ENCODE measurements around the gene BEND5. TPM values are rescaled to one million over a fixed set of nuclear protein-coding genes. Genes with fewer than 3 reads are reported as not detected.

BEND5 gene, protein sequence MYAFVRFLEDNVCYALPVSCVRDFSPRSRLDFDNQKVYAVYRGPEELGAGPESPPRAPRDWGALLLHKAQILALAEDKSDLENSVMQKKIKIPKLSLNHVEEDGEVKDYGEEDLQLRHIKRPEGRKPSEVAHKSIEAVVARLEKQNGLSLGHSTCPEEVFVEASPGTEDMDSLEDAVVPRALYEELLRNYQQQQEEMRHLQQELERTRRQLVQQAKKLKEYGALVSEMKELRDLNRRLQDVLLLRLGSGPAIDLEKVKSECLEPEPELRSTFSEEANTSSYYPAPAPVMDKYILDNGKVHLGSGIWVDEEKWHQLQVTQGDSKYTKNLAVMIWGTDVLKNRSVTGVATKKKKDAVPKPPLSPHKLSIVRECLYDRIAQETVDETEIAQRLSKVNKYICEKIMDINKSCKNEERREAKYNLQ
- not detected in 2 replicates for total RNA-seq (2014; rRNA removed; shearing (Covaris generic))

GRCh38 chr1:48776393-48777218 lies at the start of gene BEND5:
Gene BEND5, minus strand, starts transcription at chr1:48776891. Its CDS starts 60 bp downstream, at chr1:48776831.
- no peak for DNase-seq (ENCODE audit: low spot score)

DNA sequence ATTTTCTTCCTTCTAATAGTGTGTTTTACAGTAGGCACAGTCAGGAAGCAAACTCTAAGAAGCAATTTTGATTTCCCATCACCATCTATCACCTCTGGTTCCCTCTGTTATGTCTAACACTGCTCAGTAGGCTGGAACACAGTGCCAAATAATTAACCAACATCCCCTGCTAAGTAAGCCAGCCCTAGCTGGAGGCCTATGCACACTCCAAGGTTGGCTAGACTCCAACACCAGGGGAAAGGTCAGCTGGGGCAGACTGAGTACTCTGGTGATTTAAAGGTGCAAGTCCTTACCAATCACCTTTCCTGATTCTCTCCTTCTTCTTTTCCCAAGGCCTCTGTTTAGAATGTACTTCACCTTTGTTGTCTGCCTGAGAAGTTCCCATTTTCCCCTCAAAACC lies 46.5 kb upstream of the BEND5 start:
- no peak for DNase-seq (ENCODE audit: low spot score)

- DNase-seq (ENCODE audit: low spot score) = no peak
Measured at GRCh38 chr1:48820491-48820890, 43.8 kb upstream of the BEND5 start.

DNA sequence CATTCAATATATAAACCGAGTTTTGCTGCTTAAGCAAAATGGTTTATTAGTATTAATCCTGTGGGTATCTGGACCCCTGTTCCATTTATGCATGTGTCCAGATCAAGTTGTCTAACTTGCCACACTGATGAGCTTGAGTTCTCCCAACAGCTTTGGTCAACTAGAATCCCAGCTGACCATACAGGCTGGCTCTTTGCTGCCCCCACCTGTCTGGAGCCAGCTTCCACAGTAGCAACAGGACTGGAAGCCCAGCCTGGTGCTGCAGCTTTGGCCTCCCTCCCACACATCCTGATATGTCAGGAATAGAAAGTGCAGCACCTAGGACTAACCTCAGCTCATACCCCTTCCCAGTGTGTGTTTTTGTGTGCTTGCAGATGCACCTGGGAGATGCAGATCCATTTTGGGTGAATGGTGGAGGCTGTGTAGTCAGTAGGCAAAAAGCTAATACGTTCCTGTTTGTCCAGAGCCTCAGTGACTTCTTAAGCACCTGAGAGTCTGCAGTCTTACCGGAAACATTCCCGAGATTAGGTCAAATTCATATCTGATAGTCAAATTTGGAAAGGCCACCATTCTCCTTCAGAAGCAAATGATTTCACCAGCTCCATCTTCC lies 40.9 kb upstream of the BEND5 start:
- peak; percentile 71 for DNase-seq (ENCODE audit: low spot score)

DNA sequence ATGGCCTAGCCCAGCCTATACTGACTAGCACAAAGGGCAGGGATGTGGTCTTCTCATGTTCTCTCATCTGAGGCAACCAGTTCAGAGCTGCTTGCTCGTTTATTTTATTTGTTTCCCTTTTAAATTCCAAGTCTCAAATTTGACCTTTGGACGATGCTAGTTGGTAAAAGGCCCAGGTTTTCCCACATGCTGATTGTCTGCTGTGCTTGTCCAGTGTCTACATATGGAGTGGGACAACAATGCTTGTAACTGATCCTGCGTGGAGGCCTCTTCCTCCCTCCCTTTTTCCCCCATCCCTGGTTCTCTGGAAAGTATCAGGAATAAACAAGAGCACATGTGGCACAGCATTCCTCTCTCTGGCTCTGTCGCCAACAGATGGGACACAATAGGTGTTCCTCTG lies 34.0 kb upstream of the BEND5 start:
- no peak for DNase-seq (ENCODE audit: low spot score)

GRCh38 chr1:48808496-48808895 lies 31.8 kb upstream of the BEND5 start:
- no peak for DNase-seq (ENCODE audit: low spot score)

DNA sequence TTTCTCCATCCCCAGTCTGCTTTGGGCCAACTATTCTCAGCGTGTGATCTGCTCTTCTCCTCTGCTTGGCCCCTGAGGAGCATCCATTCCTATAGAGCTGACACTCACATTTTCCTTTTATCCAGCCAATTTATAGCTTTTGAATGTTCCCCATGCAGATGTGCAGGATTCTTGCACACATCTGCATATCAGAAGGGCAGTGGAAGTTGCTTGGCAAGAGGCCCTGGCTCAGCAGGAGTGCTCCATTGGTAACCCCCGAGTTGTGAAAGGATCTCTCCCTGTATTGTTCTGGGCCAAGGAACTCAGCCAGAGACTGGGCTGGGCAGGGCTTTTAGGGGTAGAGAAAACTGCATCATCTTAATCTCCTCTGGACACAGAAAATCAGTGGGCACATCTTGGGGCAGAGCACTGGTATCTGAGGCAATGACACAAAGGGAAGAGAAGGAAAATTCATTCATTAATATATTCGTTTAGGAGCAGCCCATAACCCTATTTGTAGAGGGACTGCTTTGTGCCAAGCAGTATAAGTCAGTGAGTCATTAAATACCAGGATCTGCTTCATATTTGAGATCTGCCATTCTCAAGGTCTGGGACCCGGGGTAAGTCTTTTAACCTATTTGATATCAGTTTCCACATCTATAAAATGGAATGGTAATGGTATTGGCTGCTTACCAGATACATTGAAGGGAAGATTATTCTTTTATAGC lies 31.0 kb upstream of the BEND5 start:
- DNase-seq (ENCODE audit: low spot score) = no peak

- no peak for DNase-seq (ENCODE audit: low spot score)
Measured at GRCh38 chr1:48803474-48803873, 26.8 kb upstream of the BEND5 start.

DNA sequence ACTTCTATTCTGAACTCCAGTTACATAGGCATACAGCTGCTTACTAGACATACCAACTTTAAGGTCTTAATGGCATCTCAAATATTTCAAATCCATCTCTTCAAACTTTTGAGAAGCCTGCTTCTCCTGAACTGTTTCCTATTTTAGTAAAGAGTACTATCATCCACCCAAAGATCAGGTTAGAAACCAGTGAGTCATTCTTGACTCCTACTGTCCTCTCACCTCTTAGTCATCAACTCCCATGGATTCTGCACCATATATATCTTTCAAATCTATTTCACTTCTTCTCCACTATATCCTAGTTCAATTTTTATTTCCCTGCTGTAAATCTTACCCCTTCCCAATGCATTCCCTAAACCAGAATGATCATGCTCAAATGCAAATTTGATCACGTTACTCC lies 18.1 kb upstream of the BEND5 start:
- DNase-seq (ENCODE audit: low spot score) = no peak

GRCh38 chr1:48793863-48794262 lies 17.2 kb upstream of the BEND5 start:
- DNase-seq (ENCODE audit: low spot score) = no peak

DNA sequence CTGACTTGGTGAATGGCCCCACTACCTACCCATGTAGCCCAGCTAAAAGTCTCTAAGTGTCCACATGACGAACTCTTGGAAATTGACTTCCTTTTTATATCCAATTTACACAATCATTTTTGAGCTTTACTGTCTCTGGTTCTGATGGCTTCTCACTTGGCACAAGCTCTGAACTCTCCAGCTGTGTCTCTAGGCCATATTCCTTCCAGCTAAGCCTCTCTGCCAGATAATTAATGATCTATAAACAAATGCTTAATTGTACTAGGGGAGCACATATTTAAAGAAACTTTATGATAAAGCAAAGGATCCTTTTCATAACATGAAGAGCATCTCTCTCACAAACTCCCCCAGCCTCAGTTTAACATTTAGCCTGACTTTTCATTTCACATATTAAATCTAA lies 16.3 kb upstream of the BEND5 start:
- DNase-seq (ENCODE audit: low spot score) = no peak

DNA sequence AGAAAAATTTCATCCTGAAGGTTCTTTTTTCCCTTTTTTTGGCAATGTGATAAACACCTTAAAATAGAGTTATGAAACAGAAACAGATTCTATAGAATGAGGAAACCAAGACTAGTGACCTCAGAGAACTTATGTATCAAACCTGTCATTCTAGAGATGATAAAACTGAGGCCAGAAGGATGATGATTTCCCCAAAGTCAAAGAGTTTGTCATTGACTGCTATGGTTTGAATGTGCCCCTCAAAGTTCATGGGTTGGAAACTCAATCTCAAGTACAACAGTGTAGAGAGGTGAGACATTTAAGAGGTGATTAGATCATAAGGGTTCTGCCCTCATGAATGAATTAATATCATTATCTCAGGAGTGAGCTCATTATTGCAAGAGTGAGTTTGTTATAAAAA lies 13.7 kb upstream of the BEND5 start:
- DNase-seq (ENCODE audit: low spot score) = no peak

- DNase-seq (ENCODE audit: low spot score) = no peak
Measured at GRCh38 chr1:48789903-48790302, 13.2 kb upstream of the BEND5 start.

- no peak for DNase-seq (ENCODE audit: low spot score)
Measured at GRCh38 chr1:48785869-48786268, 9.2 kb upstream of the BEND5 start.

GRCh38 chr1:48784301-48784700 lies 7.6 kb upstream of the BEND5 start:
- no peak for DNase-seq (ENCODE audit: low spot score)

DNA sequence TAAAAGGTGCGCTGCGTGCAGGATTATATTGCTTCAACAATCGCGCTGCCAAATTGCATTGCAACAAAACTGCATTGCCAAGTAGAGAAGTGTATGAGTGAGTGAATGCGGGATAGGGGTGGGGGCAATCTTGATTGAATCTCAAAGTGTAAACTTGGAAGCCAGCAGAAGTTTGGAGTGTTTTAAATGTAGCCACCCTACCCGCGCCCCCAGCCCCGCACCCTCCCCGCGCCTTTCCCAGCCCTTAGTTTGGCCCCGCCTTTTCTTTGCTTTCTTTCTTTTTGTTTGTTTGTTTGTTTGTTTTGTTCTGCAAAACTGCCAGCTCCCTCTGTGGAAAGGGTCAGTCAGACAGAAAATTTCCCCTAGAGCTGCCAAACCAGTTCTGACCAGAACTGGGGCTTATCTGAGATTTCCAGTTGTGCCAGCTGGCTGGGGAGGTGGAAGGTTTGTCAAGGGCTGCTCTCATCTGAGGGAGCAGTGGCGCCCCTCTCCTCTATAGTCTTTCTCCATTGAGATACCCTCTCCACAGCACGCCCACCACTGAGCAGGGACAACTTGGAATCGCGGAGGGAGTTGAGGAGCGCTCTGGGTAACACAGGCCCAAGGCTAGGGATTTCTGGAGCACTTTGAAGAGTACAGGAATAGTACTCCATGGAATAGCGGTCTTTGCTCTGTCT lies 666 bp upstream of the BEND5 start:
- DNase-seq (ENCODE audit: low spot score) = no peak

GRCh38 chr1:48775831-48776392 lies 779 bp downstream of the BEND5 start:
- no peak for DNase-seq (ENCODE audit: low spot score)

- no peak for DNase-seq (ENCODE audit: low spot score)
Measured at GRCh38 chr1:48773133-48773532, 3.6 kb downstream of the BEND5 start.

GRCh38 chr1:48772211-48772610 lies 4.5 kb downstream of the BEND5 start:
- DNase-seq (ENCODE audit: low spot score) = no peak

GRCh38 chr1:48771561-48771960 lies 5.1 kb downstream of the BEND5 start:
- DNase-seq (ENCODE audit: low spot score) = no peak

All from HT-29 (cell line).